GM19324 (cell line): Measurements from ENCODE around the gene ZNF74.
"Not testable (repeated sequence)": the region's sequence is repeated elsewhere in the genome, so short reads cannot be mapped to it uniquely, and the experiment has no call there.

ENCODE experiments used
- ATAC-seq: cut with Tn5 transposase; IDR thresholded peaks from one replicate; pipeline ENCODE4 v1.9.1; 2021; ENCODE audit warnings: mild to moderate bottlenecking, moderate library complexity; ENCODE audit not compliant: unreplicated experiment, low FRiP score

Gene ZNF74

GRCh38 chr22:20441631-20442484 is 47.9 kb downstream of the ZNF74 start:
- no peak for ATAC-seq

- ATAC-seq = no peak
These were observed 48.7 kb downstream of the ZNF74 start for GRCh38 chr22:20442485-20443284.

GRCh38 chr22:20444325-20444724 is 50.4 kb downstream of the ZNF74 start:
- no peak for ATAC-seq

- no peak for ATAC-seq
These were observed 52.5 kb downstream of the ZNF74 start for GRCh38 chr22:20446383-20446970.

- no peak for ATAC-seq
These were observed 54.7 kb downstream of the ZNF74 start for GRCh38 chr22:20448630-20449029.

- no peak for ATAC-seq
These were observed 56.0 kb downstream of the ZNF74 start for GRCh38 chr22:20449819-20450550.

- no peak for ATAC-seq
These were observed 56.6 kb downstream of the ZNF74 start for GRCh38 chr22:20450551-20450906.

GRCh38 chr22:20451129-20451778 is 57.3 kb downstream of the ZNF74 start:
- not testable (repeated sequence) for ATAC-seq

- ATAC-seq = no peak
These were observed 58.0 kb downstream of the ZNF74 start for GRCh38 chr22:20451920-20452319.

- ATAC-seq = no peak
These were observed 59.3 kb downstream of the ZNF74 start for GRCh38 chr22:20453222-20453621.

GRCh38 chr22:20455709-20456063 is 61.7 kb downstream of the ZNF74 start:
- no peak for ATAC-seq

- no peak for ATAC-seq
These were observed 62.2 kb downstream of the ZNF74 start for GRCh38 chr22:20456064-20456721.

- no peak for ATAC-seq
These were observed 62.7 kb downstream of the ZNF74 start for GRCh38 chr22:20456722-20457076.

GRCh38 chr22:20457506-20458240 is 63.7 kb downstream of the ZNF74 start:
- no peak for ATAC-seq
